Calu3 (cell line): ENCODE results near the gene BMP7. TPM values are rescaled to one million over a fixed set of nuclear protein-coding genes. Genes with fewer than 3 reads are reported as not detected.

Experiments
- BruUV-seq: library from RNA; stranded (reverse); fragments of 400-500 nt; replicated peaks from 2 replicates; lab custom pipeline; 2021; lab: Mats Ljungman, UMichigan
- CTCF ChIA-PET: fragments of 300-600 bp; sonication (Branson Sonifier 250); formaldehyde crosslinking; loops from one replicate; lab custom pipeline; 2022; ENCODE audit warnings: antibody characterized with exemption; lab: Charles Lee
- DNase-seq: peaks from one replicate; pipeline ENCODE4 v3.0.0; 2022
- H3K27ac Mint-ChIP-seq: one replicate; pipeline ENCODE4 v1.8.0; 2022; ENCODE audit warnings: mixed read lengths; ENCODE audit not compliant: unreplicated experiment
- H3K27me3 Mint-ChIP-seq: one replicate; pipeline ENCODE4 v1.8.0; 2022; ENCODE audit warnings: mixed read lengths; ENCODE audit not compliant: unreplicated experiment
- H3K36me3 Mint-ChIP-seq: one replicate; pipeline ENCODE4 v1.8.0; 2022; ENCODE audit warnings: mild to moderate bottlenecking, moderate library complexity, mixed read lengths; ENCODE audit not compliant: insufficient read depth, unreplicated experiment
- H3K4me1 Mint-ChIP-seq: one replicate; pipeline ENCODE4 v1.8.0; 2022; ENCODE audit warnings: mild to moderate bottlenecking, low read depth, mixed read lengths; ENCODE audit not compliant: unreplicated experiment
- H3K4me3 Mint-ChIP-seq: one replicate; pipeline ENCODE4 v1.8.0; 2022; ENCODE audit warnings: mild to moderate bottlenecking, low read depth, moderate library complexity, mixed read lengths; ENCODE audit not compliant: unreplicated experiment
- H3K9me3 Mint-ChIP-seq: one replicate; pipeline ENCODE4 v1.8.0; 2022; ENCODE audit warnings: low read depth, mixed read lengths; ENCODE audit not compliant: unreplicated experiment
- intact Hi-C: fragments of 100-400 bp; cut with micrococcal nuclease; formaldehyde crosslinking; loops from one replicate; pipeline ENCODE4 v1.10.0; 2022; ENCODE audit not compliant: unreplicated experiment
- total RNA-seq: library from RNA; stranded (reverse); gene quantifications from 2 replicates; pipeline ENCODE4 v1.2.3, GENCODE V29; 2022
- TF ChIP-seq, protein P1 (sequence below): fragments of 200-600 bp; IDR thresholded peaks from one replicate; pipeline ENCODE4 v1.8.0; 2022; ENCODE audit warnings: antibody characterized with exemption; ENCODE audit not compliant: unreplicated experiment

Gene BMP7
- total RNA-seq, 1 experiment from 2014 or later, result not detected

DNA sequence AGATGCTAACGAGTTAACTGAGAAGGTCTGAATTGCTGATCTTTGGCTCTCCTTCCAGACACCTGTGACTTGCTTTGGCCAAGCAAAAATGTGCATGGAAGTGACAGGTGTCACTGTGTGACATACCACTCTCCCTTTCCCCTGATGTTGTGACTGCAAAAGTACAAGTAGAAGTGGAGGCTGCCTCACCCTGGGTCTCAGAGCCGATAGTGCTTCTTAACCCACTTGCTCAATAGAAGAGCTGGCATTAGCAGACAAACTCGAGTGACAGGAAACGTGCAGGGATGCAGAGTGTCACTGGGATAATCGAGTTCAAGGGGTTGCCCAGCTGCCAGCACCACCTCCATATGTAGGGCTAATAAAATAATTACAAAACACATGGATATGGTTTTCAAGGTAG, 46.8 kb upstream of the BMP7 start:
- intact Hi-C loops, result no loop called here
- no peak overlapping the region for H3K4me3 Mint-ChIP-seq
- TF ChIP-seq, protein P1, sequence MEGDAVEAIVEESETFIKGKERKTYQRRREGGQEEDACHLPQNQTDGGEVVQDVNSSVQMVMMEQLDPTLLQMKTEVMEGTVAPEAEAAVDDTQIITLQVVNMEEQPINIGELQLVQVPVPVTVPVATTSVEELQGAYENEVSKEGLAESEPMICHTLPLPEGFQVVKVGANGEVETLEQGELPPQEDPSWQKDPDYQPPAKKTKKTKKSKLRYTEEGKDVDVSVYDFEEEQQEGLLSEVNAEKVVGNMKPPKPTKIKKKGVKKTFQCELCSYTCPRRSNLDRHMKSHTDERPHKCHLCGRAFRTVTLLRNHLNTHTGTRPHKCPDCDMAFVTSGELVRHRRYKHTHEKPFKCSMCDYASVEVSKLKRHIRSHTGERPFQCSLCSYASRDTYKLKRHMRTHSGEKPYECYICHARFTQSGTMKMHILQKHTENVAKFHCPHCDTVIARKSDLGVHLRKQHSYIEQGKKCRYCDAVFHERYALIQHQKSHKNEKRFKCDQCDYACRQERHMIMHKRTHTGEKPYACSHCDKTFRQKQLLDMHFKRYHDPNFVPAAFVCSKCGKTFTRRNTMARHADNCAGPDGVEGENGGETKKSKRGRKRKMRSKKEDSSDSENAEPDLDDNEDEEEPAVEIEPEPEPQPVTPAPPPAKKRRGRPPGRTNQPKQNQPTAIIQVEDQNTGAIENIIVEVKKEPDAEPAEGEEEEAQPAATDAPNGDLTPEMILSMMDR, result no peak
- no TSS peak for BruUV-seq
- no peaks in the 10 kb centered on the region for H3K4me1 Mint-ChIP-seq
- peaks cover 12% of the 10 kb centered on the region for H3K27me3 Mint-ChIP-seq
- H3K36me3 Mint-ChIP-seq, result no peaks in the 10 kb centered on the region
- no peaks in the 10 kb centered on the region for H3K9me3 Mint-ChIP-seq
- no peak overlapping the region for H3K27ac Mint-ChIP-seq
- DNase-seq, result no peak
- CTCF ChIA-PET, result no interaction called here

DNA sequence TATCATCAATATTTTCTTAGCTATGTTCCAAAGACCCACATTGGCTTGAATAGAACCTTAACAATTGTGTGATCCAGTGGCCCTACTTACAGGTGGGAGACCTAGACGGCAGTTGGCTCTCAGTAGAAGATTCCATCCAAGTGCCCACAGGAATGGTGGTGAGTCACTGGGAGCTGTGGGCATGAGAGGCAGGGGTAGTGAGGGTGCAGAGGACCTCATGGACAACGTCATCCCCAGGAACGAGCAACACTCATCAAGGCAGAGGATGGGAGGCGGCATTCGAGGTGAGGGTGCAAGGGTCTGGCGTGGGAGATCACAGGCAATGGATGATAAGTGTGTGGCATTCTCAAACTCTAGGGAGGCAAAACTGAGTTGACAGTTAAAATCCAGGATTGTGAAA, 45.7 kb upstream of the BMP7 start:
- no peak for DNase-seq
- intact Hi-C loops, result no loop called here
- CTCF ChIA-PET, result no interaction called here

DNA sequence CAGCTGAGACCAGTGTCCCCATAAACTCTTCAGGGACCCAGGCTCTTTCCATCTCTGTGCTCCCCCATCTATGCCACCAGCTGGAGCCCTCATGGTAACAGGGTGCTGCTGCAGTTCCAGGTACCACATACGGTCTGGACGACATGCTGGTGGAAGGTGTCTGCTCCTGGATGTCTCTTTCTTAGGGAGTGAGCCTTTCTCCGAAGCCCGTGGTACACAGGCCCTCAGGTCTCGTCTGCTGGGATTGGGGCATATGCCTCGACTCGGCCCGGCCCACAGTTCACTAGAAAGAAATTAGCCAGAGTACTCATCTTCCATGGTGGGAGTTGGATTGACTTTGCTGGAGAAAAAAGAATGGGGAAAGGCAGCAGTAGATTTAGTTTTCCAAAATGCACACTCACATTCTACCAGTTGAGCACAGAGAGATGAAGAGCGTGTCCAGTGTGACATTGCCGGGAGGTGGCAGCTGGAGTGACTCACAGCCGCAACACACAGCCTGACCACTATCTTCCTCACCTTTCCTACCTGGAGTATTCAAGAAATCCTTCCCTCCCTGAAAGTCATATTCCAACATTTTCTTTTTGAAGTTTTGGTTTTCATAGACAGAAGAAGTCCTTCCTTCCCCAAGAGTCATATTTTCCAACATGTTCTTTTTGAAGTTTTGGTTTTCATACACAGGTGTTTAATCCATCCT, 44.5 kb upstream of the BMP7 start:
- TF ChIP-seq, protein P1, result no peak
- CTCF ChIA-PET, result no interaction called here
- Mint-ChIP-seq H3K4me1 (no peaks in the 10 kb centered on the region), H3K9me3 (no peaks in the 10 kb centered on the region), H3K4me3 (no peak overlapping the region), H3K36me3 (no peaks in the 10 kb centered on the region), H3K27ac (no peak overlapping the region), H3K27me3 (no peaks in the 10 kb centered on the region)
- DNase-seq, result no peak
- intact Hi-C loops, result no loop called here
- no TSS peak for BruUV-seq

More for the DNA sequence above, 45.7 kb upstream of the BMP7 start:
- H3K27ac Mint-ChIP-seq, result no peak overlapping the region
- H3K27me3 Mint-ChIP-seq, result peaks cover under 1% of the 10 kb centered on the region
- no peaks in the 10 kb centered on the region for H3K36me3 Mint-ChIP-seq
- H3K4me1 Mint-ChIP-seq, result no peaks in the 10 kb centered on the region
- no peak overlapping the region for H3K4me3 Mint-ChIP-seq
- H3K9me3 Mint-ChIP-seq, result no peaks in the 10 kb centered on the region
- TF ChIP-seq, protein P1, result no peak
- BruUV-seq, result no TSS peak

DNA sequence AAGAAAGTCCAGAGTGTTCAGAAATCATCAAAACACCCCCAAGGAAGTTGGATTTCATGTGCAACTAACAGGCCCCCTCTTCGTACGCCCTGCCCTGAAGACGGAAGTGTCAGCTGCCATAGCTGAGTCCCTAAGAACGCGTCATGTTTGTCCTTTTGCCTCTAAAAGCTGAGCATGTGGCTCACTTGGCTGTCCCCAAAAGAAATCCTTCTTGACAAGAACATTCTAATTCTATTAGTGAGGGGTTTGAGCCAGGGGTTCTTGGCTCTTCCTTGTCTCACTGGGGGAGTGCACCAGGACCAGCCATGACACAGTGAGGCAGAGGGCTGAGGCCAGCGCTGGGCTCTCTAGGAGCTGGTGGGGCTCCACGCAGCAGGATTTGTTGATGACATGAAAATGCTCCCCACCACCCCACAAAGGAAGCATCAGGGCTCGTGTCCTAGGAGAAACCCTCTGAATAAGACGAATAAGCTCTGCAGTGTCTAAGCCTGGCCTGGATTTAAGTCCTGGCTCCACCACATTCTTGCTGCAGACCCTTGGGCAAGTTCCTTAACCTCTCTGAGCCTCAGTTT, 43.2 kb upstream of the BMP7 start:
- Mint-ChIP-seq H3K36me3 (no peaks in the 10 kb centered on the region), H3K27me3 (no peaks in the 10 kb centered on the region), H3K9me3 (no peaks in the 10 kb centered on the region), H3K4me1 (no peaks in the 10 kb centered on the region), H3K4me3 (no peak overlapping the region), H3K27ac (no peak overlapping the region)
- no peak for DNase-seq
- CTCF ChIA-PET, result no interaction called here
- intact Hi-C loops, result no loop called here
- BruUV-seq, result no TSS peak
- TF ChIP-seq, protein P1, result no peak
